NCI-H1417 (cell line): Measurements from ENCODE around the gene RETSAT.
A peak's percentile ranks its signal among the peaks of the same experiment; 100 is the strongest.
"Not testable (repeated sequence)": the region's sequence is repeated elsewhere in the genome, so short reads cannot be mapped to it uniquely, and the experiment has no call there.

Experiments
- DNase-seq, 3 experiments: peaks; one replicate each; lab custom pipeline; 2025; lab: John Stamatoyannopoulos, UW

RETSAT gene

DNA sequence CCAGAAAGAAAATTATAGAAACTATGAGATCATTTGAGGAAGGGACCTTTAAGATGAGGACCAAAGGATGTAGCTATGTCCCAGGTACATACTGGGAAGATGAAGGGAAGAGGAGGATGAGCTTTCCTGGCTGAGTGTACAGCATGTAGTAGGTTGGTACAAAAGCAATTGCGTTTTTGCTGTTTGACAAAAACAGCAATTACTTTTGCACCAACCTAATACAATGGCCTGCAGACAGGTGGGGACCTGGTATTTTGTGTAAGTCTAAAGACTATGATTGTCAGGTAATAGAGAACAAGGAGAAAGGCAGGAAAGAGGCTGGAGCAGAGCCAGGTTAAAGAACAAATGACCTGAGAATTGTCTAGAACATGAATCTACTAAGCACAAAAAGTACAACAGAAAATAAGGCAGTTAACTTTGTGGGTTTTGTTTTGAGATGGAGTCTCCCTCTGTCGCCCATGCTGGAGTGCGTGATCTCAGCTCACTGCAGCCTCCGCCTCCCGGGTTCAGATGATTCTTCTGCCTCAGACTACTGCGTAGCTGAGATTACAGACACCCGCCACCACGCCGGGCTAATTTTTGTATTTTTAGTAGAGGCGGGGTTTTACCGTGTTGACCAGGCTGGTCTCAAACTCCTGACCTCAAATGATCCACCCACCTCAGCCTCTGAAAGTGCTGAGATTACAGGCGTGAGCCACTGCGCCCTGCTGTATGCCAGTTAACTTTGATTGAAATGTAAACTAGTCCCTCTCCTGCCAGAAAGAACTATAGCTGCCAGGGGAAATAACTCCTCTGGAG, 23.3 kb downstream of the RETSAT start:
- DNase-seq = no peak

DNA sequence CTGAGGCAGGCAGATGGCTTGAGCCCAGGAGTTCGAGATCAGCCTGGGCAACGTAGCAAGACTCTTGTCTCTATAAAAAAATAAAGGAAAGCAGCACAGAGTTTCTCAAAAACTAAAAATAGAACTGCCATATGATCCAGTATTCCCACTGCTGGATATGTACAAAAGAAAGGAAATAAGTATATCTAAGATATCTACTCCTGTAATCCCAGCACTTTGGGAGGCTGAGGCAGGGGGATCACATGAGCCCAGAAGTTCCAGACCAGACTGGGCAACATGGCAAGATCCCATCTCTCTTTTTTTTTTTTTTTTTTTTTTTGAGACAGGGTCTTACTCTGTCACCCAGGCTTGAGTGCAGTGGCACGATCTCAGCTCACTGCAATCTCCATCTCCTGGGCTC, 24.6 kb downstream of the RETSAT start:
- DNase-seq = not testable (repeated sequence)

DNA sequence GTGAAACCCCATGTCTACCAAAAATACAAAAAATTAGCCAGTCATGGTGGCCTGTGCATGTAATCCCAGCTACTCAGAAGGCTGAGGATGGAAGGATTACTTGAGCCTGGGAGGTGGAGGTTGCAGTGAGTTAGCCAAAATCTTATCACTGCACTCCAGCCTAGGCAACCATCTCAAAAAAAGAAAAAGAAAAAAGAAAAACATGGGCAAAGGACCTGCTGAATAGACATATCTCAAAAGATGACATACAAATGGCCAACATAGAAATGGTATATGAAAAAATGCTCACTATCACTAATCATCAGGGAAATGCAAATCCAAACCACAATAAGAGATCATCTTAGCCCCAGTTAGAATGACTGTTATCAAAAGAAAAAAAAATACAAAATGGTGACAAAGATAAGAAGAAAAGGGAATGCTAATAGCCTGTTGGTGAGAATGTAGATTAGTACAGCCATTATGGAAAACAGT, 25.1 kb downstream of the RETSAT start:
- no peak for DNase-seq

DNA sequence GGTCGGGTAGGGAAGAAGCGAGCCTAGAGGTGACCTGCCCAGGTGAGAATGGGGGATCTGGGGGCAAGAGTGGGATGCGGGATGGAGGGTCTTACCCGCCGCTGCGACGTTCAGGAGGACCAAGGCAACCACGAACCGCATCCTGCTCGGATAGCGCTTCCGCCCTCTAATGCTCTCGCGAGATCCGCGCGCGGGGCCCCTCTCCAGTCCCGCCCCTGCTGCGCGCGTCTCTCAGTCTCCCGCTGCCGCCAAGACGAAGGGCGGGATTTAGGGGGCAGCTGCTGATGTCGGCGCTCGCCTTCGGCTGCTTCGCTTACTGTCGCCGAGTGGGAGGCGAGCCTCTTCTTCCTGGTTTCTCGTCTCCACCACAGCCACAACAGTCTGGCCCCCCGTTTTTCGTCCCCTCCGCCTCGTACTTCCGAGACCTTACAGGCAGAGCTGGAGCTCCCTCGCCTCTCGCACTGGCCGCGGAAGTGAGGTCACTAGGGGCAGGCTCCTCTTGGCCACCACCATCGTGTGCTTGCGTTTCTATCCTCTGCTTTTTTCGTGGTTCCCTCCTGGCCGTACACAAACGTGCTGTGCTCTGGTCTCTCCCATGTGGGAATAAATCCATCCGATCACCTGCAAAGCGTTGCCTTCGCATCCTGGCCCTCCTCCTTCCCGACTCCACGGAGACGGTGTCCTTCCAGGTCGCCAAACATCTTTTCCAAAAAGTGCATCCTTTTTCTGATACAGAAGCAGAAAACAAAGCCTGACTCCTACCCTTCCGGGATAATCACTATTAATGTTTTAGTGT, 26.3 kb downstream of the RETSAT start, which contains the start of gene TGOLN2:
TSS of gene TGOLN2 (minus strand) at position 168 of the 796 bp plus-strand sequence. CDS start at position 141, 27 bp downstream.
- peak; percentile 90 to 95 (median 93) for DNase-seq

DNA sequence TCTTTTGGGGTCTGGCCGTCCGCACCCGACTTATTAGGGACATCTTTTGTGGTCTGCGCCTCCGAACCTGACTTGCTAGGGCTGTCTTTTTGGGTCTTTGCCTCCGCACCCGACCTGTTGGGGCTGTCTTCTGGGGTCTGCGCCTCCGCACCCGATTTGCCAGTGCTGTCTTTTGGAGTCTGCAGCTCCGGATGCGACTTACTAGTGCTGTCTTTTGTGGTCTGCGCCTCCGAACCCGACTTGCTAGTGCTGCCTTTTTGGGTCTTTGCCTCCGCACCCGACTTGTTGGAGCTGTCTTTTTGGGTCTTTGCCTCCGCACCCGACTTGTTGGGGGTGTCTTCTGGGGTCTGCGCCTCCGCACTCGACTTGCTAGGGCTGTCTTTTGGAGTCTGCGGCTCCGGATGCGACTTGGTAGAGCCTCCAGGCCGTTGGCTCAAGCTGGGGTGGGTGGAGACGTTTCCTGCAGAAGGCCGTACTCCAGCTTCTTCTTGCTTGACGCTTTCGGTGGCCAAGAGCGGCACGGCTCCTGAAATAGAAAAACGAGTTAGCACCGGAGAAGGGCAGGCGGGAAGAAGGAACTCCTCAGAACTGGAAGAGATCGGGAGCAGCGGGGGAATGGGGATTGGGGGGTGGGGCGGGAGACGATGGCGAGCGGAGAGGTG, 27.0 kb downstream of the RETSAT start:
- peak; percentile 43 to 68 (median 43) for DNase-seq

DNA sequence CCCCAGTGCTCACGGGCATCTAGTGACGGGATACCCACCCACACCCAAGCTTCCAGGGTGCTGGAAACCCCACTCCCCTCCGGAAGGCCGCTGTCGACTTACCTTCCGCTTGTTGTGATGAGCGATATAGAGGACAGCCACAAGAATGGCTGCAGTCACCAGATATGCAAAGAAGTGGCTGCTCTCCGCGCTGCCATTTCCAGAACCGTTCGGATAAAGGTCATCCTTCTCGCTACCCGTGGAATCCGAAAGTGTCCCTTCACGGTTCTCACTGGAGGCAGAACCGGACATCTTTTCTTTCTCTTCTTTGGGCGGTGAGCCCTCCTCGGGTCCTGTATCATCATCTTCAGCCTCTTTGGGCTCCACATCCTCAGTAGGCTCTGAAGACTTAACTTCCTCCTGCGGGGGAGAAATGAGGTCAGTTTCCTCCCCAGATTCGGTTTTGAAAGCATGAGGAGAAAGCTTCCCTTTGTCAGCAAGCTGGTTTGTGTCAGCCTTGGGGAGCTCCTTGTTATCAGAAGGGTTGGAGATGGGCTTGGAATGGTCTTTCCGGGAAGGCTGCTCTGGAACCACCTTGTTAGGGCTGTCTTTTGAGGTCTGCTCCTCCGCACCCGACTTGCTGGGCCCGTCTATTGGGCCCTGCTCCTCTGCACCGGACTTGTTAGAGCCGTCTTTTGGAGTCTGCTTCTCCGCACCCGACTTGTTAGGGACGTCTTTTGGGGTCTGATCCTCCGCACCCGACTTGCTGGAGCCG, 27.7 kb downstream of the RETSAT start:
- peak in 2 of 3 experiments; percentile 6 to 28 for DNase-seq

DNA sequence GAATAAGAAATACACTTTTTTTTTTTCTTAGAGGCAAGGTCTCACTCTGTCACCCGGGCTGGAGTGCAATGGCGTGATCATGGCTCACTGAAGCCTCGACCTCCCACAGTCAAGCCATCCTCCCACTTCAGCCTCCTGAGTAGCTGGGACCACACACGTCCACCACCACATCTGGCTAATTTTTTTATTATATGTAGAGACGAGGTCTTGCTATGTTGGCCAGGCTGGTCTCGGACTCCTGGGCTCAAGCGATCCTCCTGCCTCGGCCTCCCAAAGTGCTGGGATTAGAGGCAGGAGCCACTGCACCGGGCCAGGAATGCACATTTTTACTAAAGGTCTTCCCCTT, 28.9 kb downstream of the RETSAT start:
- DNase-seq = no peak

DNA sequence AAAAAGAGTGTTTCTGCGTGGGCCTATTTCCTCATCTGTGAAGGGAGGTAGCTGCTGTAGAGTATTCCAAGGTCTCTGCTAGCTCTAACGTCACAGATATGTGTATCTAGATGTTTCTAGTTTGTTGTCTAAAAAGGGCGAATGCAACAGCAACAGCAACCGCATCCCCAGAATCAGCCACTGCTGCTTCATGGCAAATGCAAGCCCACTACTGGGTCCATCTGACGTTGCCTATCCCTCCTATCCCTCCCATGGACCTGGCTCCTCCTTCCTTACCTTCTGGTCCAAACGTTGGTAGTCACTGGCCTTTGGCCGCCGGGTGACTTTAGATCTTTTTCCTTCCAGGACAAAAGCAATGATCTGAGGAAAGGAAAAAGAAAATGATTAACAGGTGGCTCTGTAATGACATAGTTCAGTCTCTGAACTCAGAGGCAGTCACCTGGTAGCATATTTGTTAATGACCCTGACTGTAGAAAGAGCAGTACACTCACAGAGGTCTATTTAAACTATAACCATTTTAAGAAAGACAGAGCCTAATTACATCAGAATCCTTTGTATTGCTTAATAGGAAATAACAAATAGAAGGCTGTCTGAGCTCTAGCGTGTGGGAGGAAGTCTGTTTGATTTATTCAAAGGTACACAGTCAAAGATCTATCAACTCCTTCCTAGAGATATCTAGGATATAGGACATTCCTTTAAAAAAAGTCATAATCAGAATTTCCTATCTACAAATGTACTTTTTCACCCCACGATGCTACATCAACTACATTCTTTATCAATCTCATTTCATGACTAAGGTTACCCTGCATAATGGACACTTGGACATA, 29.5 kb downstream of the RETSAT start:
- peak in 1 of 3 experiments; percentile 16 for DNase-seq

DNA sequence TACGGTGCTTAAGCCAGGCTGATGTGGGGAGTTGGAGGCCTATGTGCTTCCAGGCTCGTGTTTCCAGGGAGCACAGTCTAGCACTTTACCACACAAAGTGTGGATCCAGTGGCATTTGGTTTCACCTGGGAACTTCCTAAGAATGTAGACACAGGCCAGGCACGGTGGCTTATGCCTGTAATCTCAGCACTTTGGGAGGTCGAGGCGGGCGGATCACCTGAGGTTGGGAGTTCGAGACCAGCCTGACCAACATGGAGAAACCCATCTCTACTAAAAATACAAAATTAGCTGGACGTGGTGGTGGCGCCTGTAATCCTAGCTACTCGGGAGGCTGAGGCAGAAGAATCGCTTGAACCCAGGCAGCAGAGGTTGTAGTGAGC, 30.4 kb downstream of the RETSAT start:
- DNase-seq = not testable (repeated sequence)

DNA sequence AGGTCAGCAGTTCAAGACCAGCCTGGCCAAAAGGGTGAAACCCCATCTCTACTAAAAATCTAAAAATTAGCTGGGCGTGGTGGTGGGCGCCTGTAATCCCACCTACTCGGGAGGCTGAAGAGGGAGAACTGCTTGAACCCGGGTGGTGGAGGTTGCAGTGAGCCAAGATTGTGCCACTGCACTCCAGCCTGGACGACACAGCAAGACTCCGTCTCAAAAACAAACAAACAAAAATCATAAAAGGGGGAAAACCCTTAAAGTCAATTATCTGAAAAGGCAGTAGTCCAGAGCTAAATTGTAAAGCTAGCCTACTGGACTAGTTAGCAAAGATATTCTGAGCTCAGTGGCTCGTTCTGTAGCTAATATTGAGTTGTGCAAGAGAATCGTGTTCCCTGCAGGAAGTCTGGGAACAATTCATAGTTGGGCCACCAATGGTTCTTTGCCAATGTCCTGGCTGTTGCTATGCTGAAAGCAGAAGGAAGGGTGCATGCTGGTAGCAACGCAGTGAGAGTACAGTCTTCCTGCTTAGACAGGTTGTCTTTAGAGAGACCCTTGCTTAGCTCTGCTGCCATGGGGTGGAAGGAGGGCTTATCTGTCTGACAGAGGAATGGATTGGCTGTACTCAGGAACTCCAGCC, 30.9 kb downstream of the RETSAT start:
- no peak for DNase-seq

DNA sequence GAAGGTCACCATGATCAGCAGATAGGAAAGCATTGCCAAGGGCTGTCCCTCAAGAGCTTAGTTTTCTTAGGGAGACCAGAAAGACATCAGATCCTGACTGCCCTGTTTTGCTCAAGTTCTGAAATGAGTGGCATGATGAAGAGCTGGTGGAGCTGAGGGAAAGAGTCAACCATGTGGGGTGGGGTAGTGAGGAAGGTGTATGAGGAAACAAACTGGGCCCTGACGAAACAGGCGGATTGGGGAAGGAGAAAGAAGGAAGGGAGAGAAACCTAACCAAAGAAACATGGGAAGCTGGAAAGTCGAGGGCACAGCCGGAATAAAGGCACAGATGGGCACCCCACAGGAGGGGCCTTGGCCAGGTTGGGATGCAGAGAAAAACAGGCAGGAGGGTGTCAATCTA, 34.5 kb downstream of the RETSAT start:
- no peak for DNase-seq

DNA sequence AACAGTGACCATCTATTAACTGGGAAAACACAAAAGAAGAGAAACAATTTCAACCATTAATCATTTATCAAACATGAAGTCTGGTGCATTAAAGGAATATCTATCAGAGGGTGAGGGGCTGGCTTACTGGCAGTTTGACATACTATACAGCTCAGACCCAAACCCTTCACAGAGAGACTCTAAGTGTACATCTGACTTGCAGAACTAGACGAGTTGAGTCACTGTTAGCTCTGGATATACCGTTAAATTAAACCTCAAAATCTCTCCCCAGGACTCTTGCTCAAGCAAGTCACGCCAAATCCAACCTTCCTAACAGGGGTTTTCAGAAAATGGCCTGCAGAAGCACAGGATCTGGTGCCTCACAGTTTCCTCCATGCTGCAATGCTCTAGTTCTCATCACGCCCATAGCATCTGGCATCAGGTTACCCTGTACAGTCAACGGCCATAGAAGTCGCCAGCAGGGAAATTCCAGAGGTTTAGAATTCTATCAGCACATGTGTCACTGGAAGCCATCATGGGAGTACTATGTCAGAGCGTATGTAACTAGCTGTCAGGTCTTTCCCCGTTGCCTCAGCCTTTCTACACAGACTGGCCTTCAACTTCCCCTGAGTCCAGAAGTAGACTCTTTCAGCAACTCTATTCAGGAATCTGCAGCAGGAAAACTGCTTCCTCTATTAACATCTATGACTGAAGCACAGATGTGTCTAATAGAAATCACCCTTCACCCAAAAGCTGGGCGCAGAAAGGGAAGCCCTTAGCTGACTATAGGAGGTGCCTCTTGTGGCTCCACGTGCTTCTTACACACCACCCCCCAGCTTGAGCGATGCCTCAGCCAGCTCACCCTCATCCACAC, 35.9 kb downstream of the RETSAT start:
- DNase-seq = peak in 1 of 3 experiments; percentile 16

DNA sequence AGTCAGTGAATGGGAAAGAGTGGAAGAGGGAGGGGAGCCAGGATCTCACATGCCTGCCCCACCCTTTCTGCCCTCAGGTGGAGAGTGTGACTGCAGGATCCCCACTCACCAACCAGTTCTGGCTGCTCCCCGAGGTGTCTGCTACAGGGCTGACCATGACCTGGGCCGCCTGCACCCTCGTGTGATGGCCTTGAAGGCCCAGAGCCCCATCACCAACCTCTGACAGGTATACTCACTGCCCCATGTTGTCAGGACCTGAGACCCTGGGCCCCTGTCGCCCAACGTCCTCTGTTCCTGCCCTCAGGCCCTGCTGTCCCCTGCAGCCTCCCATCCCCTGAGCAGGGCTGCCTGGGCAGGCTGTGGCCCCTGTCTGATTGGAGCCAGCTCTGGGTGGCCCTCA, 38.4 kb downstream of the RETSAT start:
- not testable (repeated sequence) for DNase-seq

DNA sequence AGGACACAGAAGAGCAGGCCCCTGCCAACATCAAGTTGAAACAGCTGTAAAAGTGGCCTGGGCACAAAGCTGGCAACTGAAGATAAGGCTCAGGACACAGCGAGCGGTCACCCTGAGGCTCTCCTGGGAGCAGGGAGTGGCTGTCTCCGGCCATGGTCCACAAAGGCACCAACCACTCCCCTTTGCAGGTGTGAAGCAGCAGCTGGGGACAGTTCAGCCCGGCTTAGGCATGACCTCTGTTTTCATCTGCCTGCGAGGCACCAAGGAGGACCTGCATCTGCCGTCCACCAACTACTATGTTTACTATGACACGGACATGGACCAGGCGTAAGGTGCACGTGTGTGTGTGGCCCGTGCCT, 39.5 kb downstream of the RETSAT start:
- no peak for DNase-seq

DNA sequence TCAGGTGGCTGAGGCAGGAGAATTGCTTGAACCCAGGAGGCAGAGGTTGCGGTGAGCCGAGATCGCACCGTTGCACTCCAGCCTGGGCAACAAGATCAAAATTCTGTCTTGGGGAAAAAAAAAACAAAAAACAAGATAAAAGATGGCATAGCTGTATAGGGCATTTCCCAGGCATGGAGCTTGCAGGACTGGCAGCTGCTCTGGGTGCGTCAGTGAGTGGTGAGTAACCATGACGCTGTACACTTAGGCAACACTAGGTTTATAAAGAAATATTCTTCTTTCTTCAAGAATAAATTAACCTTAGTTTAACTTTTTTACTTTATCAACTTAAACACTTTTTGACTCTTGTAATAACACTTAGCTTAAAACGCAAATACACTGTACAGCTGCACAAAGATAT, 41.9 kb downstream of the RETSAT start:
- DNase-seq = no peak

DNA sequence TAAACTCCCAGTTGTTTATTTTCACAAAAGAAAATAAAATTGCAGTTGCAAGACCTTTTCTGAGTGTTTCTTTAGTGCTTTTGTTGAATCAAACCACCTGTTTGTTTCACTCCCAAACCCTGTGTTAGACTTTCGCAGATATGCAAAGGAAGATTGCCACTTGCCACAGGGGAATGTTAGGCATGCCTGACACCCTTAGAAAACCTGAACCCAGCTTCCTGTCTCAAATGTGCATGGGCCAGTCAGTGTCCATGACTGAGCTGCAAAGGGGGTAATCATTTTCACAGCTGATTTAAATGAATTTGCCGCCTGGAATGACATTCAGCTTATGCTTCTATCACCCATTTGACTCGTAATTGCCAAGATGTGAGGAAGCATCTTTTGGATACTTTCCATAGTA, 44.0 kb downstream of the RETSAT start:
- DNase-seq = no peak

DNA sequence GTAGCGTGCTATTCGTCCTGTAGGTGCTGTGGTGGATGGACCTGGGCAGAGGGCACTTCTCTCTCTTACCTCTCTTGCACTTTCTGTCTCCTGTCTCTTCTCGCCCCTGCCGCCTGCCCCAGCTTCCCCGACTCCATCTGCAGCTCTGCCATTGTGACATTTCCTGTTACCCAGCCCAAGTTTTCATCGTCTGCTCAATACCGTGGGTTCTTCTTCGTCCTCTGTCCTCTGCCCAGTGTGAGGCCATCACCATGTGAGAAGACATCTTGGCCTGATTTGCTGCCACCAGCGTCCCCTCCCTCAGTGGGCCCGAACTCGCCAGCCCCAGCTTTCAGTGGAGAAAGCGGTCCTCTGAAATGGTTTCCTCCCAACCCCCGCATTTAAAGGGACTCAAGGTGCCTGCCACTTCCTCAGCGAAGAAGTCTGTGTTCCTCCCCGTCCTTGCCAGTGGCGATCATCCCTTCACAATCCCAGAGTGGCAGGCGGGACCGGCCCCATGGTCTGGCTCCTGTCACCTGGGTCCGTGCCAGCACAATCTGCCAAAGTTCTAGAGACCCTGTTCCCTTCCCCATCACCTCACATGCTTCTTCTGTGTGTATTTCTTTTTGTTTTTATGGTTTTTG, 44.5 kb downstream of the RETSAT start:
- peak in 1 of 3 experiments; percentile 29 for DNase-seq

DNA sequence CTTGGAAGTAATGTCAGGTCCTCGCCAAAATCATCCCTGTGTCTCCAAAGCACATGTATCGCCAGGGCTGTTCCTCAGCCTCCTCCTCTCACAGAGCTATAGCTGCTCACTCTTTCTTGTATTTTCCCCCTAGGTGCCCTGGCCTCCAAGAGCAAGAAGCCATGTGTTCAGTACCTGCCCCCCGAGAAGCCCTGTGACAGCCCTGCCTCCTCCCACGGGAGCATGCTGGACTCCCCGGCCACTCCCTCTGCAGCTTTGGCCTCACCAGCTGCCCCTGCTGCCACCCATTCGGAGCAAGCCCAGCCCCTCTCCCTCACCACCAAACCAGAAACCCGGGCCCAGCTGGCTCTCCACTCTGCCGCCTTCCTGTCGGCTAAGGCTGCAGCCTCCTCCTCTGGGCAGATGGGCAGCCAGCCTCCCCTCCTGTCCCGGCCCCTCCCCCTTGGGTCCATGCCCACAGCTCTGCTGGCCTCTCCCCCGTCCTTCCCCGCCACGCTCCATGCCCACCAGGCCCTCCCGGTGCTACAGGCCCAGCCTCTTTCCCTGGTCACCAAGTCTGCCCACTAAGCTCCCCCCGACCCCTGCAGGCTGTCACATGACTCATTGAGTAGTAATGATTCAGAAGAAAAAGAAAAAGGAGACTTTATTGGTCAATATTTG, 45.3 kb downstream of the RETSAT start:
- peak in 2 of 3 experiments; percentile 41 to 77 for DNase-seq
